Ramos (cell line): ENCODE data around the gene GRID2.
"Not testable (repeated sequence)": the region's sequence is repeated elsewhere in the genome, so short reads cannot be mapped to it uniquely, and the experiment has no call there.

ENCODE experiments used
- in situ Hi-C: fragments of 300-500 bp; cut with MboI; formaldehyde crosslinking; loops from one replicate; pipeline ENCODE4 v1.14.3; 2022; ENCODE audit warnings: low sequenced_read_pairs; ENCODE audit not compliant: unreplicated experiment

Gene GRID2

DNA sequence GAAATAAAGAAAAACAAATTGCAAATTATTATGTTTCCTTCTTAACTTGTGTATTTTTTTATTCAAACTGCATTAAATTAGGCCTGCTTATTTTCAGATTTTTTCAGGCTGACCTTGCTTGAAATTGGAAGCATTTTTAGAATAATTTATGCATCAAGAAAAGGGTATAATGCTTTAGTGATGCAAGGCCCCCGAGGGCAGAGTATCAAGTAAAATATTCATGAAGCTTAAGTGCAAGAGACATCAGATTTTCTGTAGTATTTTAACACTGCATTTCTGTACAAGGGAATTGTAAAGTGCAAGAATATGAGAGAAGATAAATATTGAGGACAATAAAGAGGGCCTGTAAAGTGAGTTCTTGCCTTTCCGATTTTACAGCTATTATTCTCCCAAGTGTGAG, 1039.0 kb downstream of the GRID2 start:
- in situ Hi-C loops, result no loop called here

DNA sequence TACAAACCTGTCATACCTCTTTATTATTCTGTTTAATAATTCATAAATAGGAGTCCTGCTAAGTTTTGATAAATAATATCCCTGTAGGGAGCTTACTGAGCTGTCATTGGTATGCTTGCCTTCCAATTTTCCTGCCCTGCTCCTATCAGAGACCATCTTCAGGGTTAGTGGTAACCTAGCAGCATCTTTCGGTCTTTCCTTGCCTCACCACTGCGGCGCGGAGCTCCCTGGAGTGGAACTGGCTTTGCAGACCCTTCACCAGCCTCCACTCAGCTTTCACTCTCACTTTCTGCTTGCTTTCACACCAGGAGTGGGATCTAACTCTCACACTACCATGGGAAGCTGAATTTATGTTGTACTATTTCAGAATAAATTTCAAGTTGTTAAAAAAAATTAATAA, 1043.1 kb downstream of the GRID2 start:
- in situ Hi-C loops, result no loop called here

DNA sequence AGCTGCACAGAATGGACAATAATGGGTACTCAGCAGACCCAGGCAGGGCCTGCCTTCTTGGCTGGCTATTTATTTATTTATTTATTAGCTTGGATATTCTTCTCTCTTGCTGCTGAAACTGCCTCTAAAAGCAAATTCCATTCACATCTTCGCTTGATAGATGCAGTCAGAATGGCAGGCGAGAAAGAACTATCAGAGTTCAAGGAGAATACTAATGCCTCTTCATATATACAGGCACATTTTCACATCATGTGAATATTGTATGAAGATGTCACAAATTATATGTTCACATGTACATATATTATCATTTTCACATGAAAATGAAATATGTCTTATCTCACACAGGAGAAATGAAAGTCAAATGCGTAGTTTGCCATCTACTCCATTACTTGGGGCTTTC, 1045.1 kb downstream of the GRID2 start:
- in situ Hi-C loops, result no loop called here

DNA sequence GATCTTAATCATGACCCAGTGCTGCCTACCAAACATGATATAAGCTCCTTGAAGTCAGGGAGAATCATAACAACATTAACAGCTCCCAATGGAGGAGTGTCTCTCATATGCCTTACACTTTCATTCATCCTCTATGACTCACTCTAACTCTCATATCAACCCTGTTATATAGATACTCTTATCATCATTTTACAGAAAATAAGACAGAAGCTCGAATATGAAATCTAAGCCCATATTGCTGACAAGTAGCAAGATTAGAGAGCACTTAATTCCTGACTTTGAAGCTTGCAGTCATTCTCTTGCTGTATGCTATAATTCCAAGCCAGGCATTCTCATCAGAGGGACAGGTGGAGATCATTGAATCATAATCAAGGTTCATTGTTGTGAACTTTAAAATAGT, 1048.1 kb downstream of the GRID2 start:
- in situ Hi-C loops, result no loop called here

DNA sequence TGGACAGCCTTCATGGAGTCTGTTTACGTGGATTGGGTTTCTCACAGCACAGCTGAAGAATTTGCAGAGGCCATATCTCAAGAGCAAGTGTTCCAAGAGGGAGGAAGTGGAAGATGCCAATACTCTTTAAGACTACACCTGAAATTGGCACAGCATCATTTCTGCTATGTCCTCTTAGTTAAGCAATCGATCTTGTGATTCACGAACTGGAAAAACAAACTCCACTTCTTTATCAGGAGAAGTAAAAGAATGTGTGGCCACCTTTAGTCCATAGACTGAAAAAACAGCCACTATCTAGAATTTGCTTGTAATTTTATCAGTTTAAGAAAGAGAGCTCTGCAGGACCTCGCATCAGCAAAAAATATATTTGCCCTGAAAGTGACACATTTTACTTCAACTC, 1051.6 kb downstream of the GRID2 start:
- in situ Hi-C loops, result no loop called here

DNA sequence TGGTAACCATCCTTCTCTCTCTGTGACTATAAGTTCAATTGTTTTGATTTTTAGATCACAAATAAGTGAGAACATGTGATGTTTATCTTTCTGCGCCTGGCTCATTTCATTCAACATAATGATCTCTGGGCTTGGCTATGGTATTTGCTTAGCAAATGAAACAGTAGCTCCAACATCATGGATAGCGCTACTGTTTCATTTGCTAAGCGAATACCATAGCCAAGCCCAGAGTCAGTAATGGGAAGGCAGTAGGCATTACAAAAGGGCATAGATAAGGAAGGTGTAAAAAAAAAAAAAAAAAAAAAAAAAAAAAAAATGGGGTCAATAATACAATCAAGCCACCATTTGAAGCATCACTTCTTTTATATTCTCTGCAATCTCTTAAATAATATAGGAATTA, 1055.8 kb downstream of the GRID2 start:
- in situ Hi-C loops, result no loop called here

DNA sequence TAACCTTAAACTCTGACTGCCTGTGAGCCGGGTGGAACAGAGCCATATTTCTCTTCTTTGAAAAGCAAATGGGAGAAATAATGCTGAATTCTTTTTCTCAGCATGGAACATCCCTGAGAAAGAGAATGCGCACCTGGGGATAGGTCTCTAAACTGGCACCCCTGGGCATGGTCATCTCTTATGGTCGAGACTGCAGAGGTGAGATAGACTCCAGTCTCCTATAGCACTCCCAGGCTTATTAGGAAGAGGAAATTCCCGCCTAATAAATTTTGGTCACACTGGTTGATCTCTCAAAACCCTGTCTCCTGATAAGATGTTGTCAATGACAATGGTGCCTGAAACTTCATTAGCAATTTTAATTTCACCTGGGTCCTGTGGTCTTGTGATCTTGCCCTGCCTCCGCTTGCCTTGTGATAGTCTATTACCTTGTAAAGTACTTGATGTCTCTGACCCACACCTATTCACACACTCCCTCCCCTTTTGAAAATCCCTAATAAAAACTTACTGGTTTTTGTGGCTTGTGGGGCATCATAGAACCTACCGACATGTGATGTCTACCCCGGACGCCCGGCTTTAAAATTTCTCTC, 1062.5 kb downstream of the GRID2 start:
- in situ Hi-C loops, result not testable (repeated sequence)

DNA sequence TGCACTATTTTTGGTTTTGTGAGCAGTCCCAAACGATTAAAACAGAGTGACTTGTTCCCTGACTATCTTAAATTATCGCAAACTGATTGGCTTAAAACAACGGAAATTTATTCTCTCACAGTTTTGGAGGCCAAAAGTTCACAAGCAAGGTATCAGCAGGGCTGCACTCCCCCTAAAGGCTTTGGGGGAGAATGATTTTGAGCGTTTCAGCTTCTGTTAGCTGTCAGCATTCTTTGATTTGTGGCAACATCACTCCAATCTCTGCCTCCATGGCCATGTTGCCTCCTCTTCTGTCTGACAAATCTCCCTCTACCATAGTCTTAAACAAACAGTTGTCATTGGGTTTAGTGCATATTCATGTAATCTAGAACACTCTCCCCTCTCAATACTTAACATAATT, 1065.2 kb downstream of the GRID2 start:
- in situ Hi-C loops, result no loop called here

DNA sequence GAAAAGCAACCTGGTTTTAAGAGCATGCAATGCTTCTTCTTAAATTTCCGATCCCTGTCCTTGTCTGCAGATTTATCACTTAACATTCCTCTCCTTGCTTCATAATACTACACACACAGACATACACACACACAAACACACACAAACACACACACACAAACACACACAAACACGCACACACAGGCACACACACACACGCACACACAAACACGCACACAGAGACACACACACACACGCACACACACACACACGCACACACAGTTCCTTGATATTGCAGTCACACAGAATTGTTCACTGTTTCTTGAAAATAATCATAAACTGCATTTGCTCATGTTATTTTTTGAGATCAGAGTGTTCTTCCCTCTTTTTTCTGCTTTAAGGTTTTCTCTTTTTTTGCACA, 1066.5 kb downstream of the GRID2 start:
- in situ Hi-C loops, result no loop called here

DNA sequence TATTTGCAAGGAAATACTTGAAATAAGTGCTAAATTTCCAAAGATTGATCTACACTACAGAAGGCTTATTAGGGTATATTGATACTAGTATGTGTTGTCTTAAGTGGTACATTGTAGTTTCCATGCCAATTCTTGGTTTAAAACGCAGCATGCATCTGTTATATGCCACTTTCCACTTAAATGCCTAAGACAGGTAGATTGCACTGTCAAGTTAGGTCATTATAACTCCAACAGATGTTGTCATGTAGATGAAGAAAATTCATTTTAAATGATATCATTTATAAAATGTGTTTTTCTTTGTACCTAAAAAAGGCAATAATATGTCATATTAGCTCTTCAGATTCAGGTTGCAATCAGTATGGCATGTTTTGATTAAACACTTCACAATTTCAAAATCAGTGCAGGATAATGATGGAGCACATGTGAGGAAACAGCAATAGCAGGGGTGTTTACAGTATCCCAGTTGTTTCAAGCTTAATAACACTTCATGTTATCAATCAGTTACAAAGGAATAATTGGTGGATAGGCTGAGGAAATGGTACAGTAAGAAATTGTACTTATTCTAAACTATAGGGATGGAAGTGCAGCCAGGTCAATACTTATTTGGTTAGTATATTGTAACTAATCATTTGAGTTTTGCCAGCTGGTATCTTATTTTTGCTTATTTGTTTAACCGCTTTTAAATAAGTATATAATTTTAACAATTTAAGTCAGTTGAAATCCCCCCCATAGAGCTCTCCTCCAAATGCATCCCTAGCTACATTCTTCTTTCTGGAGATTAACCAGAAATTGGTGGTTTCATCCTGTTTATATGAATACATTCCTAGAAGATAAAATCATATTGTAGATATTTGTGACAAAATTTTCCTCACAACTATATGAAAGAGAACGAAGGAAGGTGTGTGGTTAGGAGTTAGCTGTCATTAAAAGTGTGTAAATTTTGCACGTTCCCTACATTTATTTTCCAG, 1070.4 kb downstream of the GRID2 start:
- in situ Hi-C loops, result no loop called here

DNA sequence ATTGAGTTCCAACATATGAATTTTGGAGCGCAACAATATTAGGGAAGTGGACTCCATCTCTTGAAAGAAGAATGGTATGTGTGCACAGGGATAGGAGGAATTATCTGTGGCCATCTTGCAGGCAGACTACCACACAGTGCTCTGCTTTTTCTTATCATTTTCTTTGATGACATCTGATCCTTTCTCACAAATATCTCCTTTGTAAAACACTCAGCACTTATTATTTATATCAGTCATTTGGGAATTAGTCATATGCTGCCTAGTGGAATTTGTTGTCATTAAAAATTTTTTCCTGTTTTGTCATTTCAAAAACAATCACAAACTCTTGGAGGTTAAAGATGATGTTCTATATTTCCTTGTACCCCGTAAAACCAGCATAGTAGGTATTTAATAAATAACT, 1080.5 kb downstream of the GRID2 start:
- in situ Hi-C loops, result no loop called here

DNA sequence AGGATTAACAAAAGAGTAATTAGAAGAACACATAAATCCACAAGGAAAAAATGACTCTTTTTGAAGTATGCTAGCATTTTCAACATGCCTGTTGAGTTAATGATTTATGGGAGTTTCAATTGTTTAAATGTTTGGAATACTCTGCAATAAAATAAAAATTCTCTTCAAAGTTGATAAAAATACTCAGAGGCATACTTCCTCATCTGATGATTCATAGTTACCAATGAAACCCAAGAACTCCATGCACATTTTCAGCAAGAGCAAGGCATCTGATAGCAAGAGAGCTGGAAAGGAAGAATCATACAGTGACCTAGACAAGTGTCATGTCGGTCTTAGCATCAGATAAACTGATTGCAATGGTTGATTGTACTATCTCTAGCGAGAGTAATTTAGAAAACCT, 1081.1 kb downstream of the GRID2 start:
- in situ Hi-C loops, result no loop called here

DNA sequence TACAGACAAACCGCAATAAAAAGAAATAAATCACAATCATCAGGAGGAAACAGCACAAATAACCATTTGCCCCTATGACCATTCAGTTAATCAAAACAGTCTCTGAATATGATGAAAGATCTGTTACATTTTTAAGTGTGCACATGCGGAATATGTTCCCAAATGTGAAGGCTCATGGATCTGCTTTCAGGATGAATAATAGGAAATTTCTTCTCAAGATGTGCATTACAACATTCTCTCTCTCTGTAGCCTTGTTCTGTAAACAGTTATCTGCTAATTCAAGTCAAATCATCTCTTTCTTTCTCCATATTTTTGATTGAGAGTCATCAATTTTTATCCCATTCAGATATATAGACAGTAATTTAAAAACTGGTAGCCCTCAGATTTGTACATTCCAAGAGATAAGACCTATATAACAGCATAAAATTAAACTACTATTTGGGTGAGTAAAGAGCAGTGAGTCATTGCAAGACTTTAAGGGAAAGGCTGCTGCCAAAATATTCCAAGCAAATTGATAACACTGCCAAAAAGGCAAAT, 1090.8 kb downstream of the GRID2 start:
- in situ Hi-C loops, result no loop called here

DNA sequence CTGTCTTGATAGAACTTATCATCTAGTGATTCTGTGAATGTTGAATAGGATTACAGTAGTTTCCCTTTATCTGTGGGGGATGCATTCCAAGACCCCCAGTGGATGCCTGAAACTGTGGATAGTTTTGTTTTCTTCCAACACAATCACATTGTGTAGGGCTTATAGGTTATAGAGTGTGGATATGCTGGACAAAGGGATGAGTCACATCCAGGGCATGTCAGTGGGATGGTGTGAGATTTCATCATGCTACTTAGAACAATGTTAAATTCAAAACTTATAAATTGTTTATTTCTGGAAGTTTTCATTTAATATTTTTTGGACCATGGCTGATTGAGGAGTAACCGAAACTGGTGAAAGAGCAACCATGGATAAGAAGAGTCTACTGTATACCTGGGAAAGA, 1092.5 kb downstream of the GRID2 start:
- in situ Hi-C loops, result no loop called here

DNA sequence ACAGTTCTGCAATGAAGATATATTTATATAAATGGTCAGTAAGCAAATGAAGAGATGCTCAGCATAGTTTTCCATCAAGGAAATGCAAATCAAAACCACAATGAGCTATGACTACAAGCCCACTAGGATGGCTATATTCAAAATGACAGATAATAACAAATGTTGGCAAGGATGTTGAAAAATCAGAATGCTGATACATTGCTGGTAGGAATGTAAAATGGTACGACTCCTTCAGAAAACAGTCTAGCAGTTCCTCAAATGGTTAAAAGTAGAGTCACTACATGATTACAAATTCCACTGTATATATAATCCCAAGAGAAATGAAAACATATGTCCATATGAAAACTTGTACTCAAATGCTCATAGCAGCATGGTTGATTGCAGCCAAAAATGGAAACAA, 1099.8 kb downstream of the GRID2 start:
- in situ Hi-C loops, result no loop called here

DNA sequence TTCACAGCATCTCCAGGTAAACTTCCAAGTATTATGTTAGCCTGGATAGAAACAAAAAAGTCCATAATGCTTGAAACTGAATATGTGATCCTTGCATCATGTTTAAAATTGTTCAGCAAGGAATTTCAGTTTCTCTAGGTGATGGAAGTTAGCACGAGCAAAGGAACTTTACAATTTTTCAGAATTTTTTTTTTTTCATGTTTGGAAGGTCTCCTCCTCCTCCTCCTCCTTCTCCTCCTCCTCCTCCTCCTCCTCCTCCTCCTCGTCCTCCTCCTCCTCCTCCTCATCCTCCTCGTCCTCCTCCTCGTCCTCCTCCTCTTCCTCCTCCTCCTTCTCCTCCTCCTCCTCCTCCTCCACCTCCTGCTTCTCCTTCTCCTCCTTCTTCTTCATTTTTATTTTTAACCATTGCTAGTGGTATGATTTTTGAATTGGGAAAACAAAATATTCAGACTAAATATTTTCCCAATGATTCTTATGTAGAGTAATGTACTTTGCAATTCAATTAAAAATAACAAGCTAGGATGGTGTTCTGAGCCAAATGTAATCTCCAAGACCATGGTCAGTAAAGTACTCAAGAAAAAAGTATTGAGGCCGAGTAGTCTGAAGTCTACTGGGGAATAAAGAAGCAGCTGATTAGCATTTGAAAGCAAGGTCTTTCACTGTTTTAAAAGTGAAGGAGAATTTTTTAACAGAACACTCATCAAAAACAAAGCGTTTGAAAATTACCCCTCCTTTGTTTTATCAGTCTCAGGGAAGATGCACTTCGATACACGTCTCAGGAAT, 1103.9 kb downstream of the GRID2 start:
- in situ Hi-C loops, result no loop called here

DNA sequence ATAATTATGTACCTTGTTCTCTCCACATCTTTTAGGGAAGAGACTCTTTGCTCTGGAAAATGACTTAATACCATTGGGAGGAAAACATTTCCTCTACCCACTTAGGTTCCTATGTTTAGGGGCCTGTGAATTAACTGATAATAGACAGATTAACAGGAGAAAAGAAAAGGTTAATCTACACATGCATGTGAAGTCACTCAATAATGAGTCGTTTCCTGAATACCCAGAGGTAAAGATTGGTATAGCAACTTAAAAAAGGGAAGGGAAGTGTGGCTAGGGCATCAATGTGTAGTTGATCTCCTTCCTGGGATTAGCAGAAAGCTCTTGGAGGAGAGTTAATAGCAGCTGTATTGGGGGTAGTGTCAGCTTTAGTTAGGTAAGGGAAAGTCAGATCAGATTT, 1105.3 kb downstream of the GRID2 start:
- in situ Hi-C loops, result no loop called here

DNA sequence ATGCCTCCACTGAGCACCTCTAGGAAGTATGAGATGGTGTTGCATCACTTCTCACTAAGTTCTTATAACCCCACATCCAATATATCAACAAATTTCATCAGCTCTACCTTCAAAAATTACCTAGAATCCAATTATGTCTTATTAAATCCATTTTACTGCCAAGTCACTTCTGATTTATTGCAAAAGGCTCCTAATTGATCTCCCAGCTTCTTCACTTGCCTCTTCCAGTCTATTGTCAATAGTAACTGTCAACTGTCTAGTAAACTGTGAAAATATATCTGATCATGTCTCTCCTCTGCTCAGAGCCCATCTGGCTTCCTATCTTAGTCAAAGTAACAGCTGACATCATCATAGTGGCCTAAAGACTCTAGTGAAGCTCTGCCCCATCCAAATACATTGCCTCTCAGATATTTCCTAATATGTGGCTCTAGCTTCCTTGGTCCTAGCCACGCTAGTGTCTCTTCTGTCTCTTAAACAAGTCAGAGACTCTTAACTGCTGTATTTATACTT, 1110.3 kb downstream of the GRID2 start:
- in situ Hi-C loops, result no loop called here

DNA sequence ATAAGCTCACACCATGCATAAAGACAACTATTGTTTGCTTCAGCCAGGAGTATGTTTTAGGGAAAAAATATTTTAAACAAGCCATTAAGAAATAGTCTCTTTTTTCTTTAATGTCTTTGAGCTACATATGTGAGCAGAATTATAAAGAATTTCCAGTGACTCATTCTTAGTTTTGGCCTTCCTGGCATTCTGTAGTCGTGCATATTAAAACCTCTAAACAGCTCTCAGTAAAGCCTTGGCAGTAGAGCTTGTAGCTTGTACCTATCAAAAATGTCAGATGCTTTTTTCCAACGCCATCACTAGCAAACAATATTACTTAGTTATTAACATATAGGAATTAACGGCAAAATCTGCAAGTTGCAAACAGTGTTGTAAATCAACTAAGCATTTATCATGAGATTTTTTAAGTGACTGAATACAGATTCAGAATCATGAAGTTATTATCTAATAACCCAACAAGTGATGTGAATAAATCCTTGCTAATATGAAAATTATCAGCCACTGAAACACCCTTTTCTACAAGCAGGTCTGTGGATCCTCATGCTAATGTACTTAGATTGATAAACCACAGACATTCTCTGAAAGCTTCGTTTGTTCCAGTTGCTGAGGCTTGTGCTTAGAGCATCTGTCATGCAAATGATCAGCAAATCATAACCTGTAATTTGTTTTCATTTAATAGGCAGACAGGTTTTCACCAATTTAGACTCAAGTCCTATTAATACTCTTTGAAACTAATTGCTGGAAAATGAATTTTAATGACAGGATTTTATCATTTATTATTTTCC, 1112.8 kb downstream of the GRID2 start:
- in situ Hi-C loops, result no loop called here

DNA sequence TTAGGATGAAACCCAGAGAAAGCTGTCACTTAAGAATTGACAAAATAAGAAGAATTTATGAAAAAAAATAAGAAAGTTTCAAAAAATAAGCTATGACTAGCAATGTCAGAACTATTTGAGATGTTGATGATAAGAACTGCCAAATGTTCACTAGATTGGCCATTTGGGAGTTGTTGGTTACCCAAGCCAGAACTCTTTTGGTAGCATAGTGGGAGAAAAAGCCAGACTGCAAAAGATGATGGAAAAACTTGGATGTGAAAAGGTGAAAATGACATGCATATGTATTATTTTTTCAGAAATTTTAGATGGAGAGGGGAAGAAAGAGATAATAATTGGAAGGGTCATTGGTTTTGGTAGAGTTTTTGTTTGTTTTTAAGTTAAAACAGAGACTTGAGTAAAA, 1127.6 kb downstream of the GRID2 start:
- in situ Hi-C loops, result no loop called here
